AG04449 (cell line): ENCODE measurements around the gene CEP20.

Source experiments
- CTCF ChIA-PET: fragments of 350-600 bp; formaldehyde crosslinking; extraction: SDS; loops from one replicate; lab custom pipeline; 2021; ENCODE audit warnings: antibody characterized with exemption; lab: Yijun Ruan, JAX
- POLR2A ChIA-PET: fragments of 400-600, 350-600 bp; formaldehyde crosslinking; extraction: SDS; loops from one replicate; lab custom pipeline; 2020; ENCODE audit warnings: antibody characterized with exemption, inconsistent platforms; lab: Yijun Ruan, JAX
- DNase-seq: peaks from one replicate; pipeline ENCODE4 v3.0.0-alpha.2; 2010; ENCODE audit warnings: low read depth, low spot score
- H3K4me3 ChIP-seq: 2 replicates; pipeline ENCODE4 v1.5.1; 2011; ENCODE audit warnings: low read depth, mild to moderate bottlenecking, control low read depth, low read length
- CTCF ChIP-seq: IDR thresholded peaks from one replicate; pipeline ENCODE4 v1.5.1; 2011; ENCODE audit warnings: mild to moderate bottlenecking, moderate library complexity, low read length, control low read depth, inconsistent platforms; ENCODE audit not compliant: insufficient read depth; ENCODE audit errors: missing control alignments

The CEP20 gene

DNA sequence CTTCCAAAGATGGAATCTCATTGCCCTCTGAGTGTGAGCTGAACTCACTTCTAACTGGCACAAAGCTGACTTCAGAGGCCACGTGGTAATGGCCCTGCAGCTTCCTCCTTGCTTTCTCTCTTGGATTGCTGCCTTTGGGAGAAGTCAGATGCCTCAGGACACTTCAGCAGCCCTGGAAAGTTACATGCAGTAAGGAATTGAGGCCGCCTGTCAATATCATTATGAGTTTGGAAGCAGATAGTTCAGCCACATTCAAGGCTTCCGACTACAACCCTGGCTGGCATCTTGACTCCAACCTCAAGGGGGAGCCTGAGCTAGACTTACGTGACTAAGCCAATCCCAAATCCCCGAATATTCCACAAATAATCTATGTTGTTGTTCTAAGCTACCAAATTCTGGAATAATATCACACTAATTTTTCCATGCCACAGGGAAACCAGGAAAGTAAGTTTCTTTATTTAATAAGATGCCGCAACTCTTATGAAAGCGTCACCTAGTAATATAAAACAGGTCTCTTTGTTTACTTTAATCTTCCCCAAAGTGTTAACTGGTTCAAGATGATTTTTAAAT lies 13.6 kb downstream of the CEP20 start:
- DNase-seq: no peak
- peak; percentile 83 for TF ChIP-seq CTCF
- ChIA-PET CTCF (interaction anchor here (0.7 to 4.2 kb wide), 53 partner anchors 9 to 320 kb away, joined by 3 to 66 read pairs (median 5); partner anchors contain the start of gene CEP20), POLR2A (interaction anchor here (0.6 to 1.2 kb wide), 2 partner anchors 13 to 252 kb away, joined by 3 read pairs; partner anchors contain the start of gene CEP20)
- H3K4me3 ChIP-seq: no peak overlapping the region

DNA sequence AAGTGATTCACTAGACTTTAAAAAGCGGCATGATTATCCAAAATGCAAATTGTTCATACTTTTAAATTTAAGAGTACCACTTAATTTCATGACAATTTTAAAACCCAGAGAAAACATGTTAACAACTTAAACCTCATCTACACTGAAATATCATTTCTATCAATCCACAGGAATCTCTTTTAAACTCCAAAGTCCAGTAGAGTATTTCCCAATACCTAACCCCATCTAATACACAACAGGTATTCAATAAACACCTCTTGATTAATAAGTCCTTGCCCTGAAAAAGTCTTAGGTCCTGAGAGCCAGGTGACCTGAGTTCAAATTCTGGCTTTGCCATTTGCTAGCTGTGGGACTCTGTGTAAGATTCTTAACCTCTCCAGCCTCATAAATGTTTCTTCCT lies 14.7 kb downstream of the CEP20 start:
- no peak overlapping the region for H3K4me3 ChIP-seq
- TF ChIP-seq CTCF: no peak
- CTCF ChIA-PET: interaction anchor here (0.9 to 4.2 kb wide), 35 partner anchors 9 to 263 kb away, joined by 3 to 66 read pairs (median 7); partner anchors contain the start of gene CEP20
- POLR2A ChIA-PET: no interaction called here
- no peak for DNase-seq

DNA sequence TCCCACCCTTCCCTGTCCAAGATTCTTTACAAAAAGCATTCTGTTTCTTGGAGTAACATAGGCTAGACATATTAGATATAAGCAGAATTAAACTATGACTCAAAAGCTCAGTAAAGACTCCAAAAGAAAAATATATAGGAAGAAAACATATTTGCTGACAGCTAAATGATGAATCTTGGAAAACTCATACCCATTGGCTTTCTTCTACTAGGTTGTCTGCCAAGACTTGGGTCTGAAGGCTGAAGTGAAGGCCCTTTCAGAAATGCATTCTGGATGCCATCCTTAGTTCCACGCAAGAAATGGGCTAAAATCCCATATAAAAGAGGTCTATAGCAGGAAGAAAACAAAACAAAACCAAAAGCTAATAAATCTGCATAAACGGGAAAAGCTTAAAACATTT lies 15.1 kb downstream of the CEP20 start:
- ChIA-PET CTCF (interaction anchor here (1.1 to 4.2 kb wide), 24 partner anchors 9 to 263 kb away, joined by 3 to 66 read pairs (median 7); partner anchors contain the start of gene CEP20), POLR2A (no interaction called here)
- no peak for TF ChIP-seq CTCF
- H3K4me3 ChIP-seq: no peak overlapping the region
- DNase-seq: no peak

DNA sequence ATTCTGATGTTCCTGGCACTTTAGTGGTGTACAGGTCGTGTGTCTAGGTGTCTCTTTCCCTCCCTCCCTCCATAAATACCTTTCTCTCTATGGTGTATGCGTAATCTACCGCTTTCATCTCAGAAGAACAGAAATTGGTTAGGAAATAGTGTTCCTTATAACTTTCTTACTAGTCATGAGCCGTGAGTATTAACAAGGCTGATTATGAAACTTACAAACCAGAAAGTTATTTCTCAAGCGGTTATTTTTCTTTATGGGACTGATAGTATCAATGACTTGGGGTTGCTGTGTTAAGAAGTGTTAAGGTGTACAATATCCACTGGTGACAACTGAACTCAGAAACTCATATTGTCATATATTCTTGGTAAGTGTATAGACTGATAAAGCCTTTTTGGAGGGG lies 18.4 kb downstream of the CEP20 start:
- TF ChIP-seq CTCF: no peak
- CTCF ChIA-PET: interaction anchor here (0.7 to 1.5 kb wide), 2 partner anchors 9 to 316 kb away, joined by 3 to 5 read pairs; no protein-coding TSS in a partner anchor
- DNase-seq: no peak
- POLR2A ChIA-PET: no interaction called here
- H3K4me3 ChIP-seq: no peak overlapping the region

GRCh38 chr16:15866451-15866850 lies 22.0 kb downstream of the CEP20 start:
- DNase-seq: no peak
- no peak for TF ChIP-seq CTCF
- no peak overlapping the region for H3K4me3 ChIP-seq
- CTCF ChIA-PET: interaction anchor here (4.4 kb wide), 1 partner anchor 8 kb away, joined by 33 read pairs; no protein-coding TSS in a partner anchor
- POLR2A ChIA-PET: no interaction called here

DNA sequence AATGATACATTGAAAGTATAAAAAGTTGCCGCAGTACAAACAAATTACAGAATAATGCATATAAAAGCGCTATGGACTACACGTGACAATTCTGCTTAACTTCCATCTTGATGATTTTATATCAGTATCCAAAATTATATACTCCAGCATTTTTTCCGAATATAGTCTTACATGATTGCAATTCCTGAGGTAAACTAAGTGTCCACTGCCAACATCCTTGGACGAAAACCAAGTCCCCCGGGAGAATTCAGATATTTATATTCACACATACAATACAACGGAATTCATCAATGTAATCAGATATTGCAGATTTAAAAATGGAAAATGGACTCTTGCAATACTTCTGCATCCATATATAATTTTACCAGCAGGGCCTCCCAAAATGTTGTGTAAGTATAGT lies 22.7 kb downstream of the CEP20 start:
- CTCF ChIA-PET: interaction anchor here (0.8 to 4.4 kb wide), 2 partner anchors 9 to 99 kb away, joined by 3 to 33 read pairs; no protein-coding TSS in a partner anchor
- TF ChIP-seq CTCF: no peak
- H3K4me3 ChIP-seq: no peak overlapping the region
- no peak for DNase-seq
- POLR2A ChIA-PET: no interaction called here
